ENCODE results near the gene LY86.

GRCh38 chr6:6703699-6704098 lies 115.2 kb downstream of the LY86 start:
- TF ChIP-seq CTCF (IDR thresholded peaks at IDR 0.05) (no peak), POLR2A (IDR thresholded peaks at IDR 0.05) (no peak)
